CD4-positive, alpha-beta T cell treated with Interferon gamma for 1 hour (primary cell): ENCODE measurements around the gene GMPPA.

ENCODE experiments used
- DNase-seq: peaks from one replicate; pipeline ENCODE4 v3.0.0-alpha.2; 2020

Gene GMPPA

GRCh38 chr2:219522111-219523030 lies 23.7 kb downstream of the GMPPA start:
- no peak for DNase-seq

GRCh38 chr2:219523031-219523671 lies 24.5 kb downstream of the GMPPA start:
- no peak for DNase-seq

GRCh38 chr2:219524817-219525216 lies 26.1 kb downstream of the GMPPA start:
- DNase-seq = no peak

GRCh38 chr2:219525533-219526232 lies 27.0 kb downstream of the GMPPA start:
- no peak for DNase-seq

- DNase-seq = no peak
Observed at GRCh38 chr2:219526320-219527075, 27.8 kb downstream of the GMPPA start.

- DNase-seq = no peak
Observed at GRCh38 chr2:219527076-219527394, 28.3 kb downstream of the GMPPA start.

- DNase-seq = no peak
Observed at GRCh38 chr2:219527472-219527871, 28.8 kb downstream of the GMPPA start.

GRCh38 chr2:219530048-219530963 lies 31.6 kb downstream of the GMPPA start:
- peak; percentile 80 for DNase-seq

- no peak for DNase-seq
Observed at GRCh38 chr2:219531639-219532377, 33.1 kb downstream of the GMPPA start.

GRCh38 chr2:219532378-219532649 lies 33.6 kb downstream of the GMPPA start:
- no peak for DNase-seq

- no peak for DNase-seq
Observed at GRCh38 chr2:219533930-219534661, 35.4 kb downstream of the GMPPA start.

GRCh38 chr2:219536425-219536824 lies 37.7 kb downstream of the GMPPA start:
- DNase-seq = no peak

- no peak for DNase-seq
Observed at GRCh38 chr2:219536967-219537366, 38.3 kb downstream of the GMPPA start.

- DNase-seq = no peak
Observed at GRCh38 chr2:219537657-219538488, 39.2 kb downstream of the GMPPA start.

- no peak for DNase-seq
Observed at GRCh38 chr2:219538504-219538951, 39.8 kb downstream of the GMPPA start.

GRCh38 chr2:219538956-219539788 lies 40.5 kb downstream of the GMPPA start:
- DNase-seq = no peak

- no peak for DNase-seq
Observed at GRCh38 chr2:219539926-219540678, 41.4 kb downstream of the GMPPA start.
